HG03575 (cell line): ENCODE measurements around the gene UBE2I.

Experiments used
- ATAC-seq: cut with Tn5 transposase; IDR thresholded peaks from one replicate; pipeline ENCODE4 v1.9.1; 2021; ENCODE audit not compliant: unreplicated experiment, insufficient number of reproducible peaks, low FRiP score; ENCODE audit errors: extremely low read depth

Gene UBE2I

GRCh38 chr16:1275791-1276579 lies 33.5 kb upstream of the UBE2I start:
- no peak for ATAC-seq

GRCh38 chr16:1276580-1276878 lies 32.9 kb upstream of the UBE2I start:
- no peak for ATAC-seq

GRCh38 chr16:1277151-1277598 lies 32.3 kb upstream of the UBE2I start:
- no peak for ATAC-seq

GRCh38 chr16:1277617-1278282 lies 31.7 kb upstream of the UBE2I start:
- no peak for ATAC-seq

- ATAC-seq = no peak
Observed at GRCh38 chr16:1278477-1278876, 31.0 kb upstream of the UBE2I start.

- ATAC-seq = no peak
Observed at GRCh38 chr16:1279081-1279944, 30.1 kb upstream of the UBE2I start.

GRCh38 chr16:1279945-1280589 lies 29.4 kb upstream of the UBE2I start:
- ATAC-seq = no peak

GRCh38 chr16:1280783-1281182 lies 28.7 kb upstream of the UBE2I start:
- ATAC-seq = no peak

GRCh38 chr16:1281517-1281916 lies 27.9 kb upstream of the UBE2I start:
- no peak for ATAC-seq

- ATAC-seq = no peak
Observed at GRCh38 chr16:1282324-1282973, 27.0 kb upstream of the UBE2I start.

GRCh38 chr16:1283296-1283695 lies 26.1 kb upstream of the UBE2I start:
- ATAC-seq = no peak

- no peak for ATAC-seq
Observed at GRCh38 chr16:1283996-1284616, 25.3 kb upstream of the UBE2I start.

GRCh38 chr16:1285669-1286512 lies 23.5 kb upstream of the UBE2I start:
- no peak for ATAC-seq

- ATAC-seq = no peak
Observed at GRCh38 chr16:1286513-1287094, 22.8 kb upstream of the UBE2I start.

GRCh38 chr16:1287982-1288670 lies 21.3 kb upstream of the UBE2I start:
- ATAC-seq = no peak

GRCh38 chr16:1288813-1289476 lies 20.5 kb upstream of the UBE2I start:
- no peak for ATAC-seq
